ENCODE data around the gene SERPINE2. TPM values are rescaled to one million over a fixed set of nuclear protein-coding genes. Genes with fewer than 3 reads are reported as not detected.

SERPINE2 gene
- total RNA-seq, 1 donor = 242 TPM

- H3K4me3 ChIP-seq (ENCODE audit: low read depth, low read length) = peak overlapping the region; percentile 83
- TF ChIP-seq CTCF (IDR thresholded peaks at IDR 0.05; ENCODE audit: insufficient read depth, low read depth, low read length) = peak; percentile 3
- peak; percentile 49 for DNase-seq (ENCODE audit: low read depth)
Observed at GRCh38 chr2:224038049-224038829, 847 bp downstream of the SERPINE2 start.

GRCh38 chr2:224036731-224037361 is 2.2 kb downstream of the SERPINE2 start:
- no peak for TF ChIP-seq CTCF (IDR thresholded peaks at IDR 0.05; ENCODE audit: insufficient read depth, low read depth, low read length)
- peak; percentile 20 for DNase-seq (ENCODE audit: low read depth)
- H3K4me3 ChIP-seq (ENCODE audit: low read depth, low read length) = peak overlapping the region; percentile 83

- TF ChIP-seq CTCF (IDR thresholded peaks at IDR 0.05; ENCODE audit: insufficient read depth, low read depth, low read length) = no peak
- no peak overlapping the region for H3K4me3 ChIP-seq (ENCODE audit: low read depth, low read length)
- DNase-seq (ENCODE audit: low read depth) = no peak
Observed at GRCh38 chr2:224034017-224034416, 5.1 kb downstream of the SERPINE2 start.

GRCh38 chr2:224033601-224034000 is 5.5 kb downstream of the SERPINE2 start:
- H3K4me3 ChIP-seq (ENCODE audit: low read depth, low read length) = no peak overlapping the region

GRCh38 chr2:224032283-224032682 is 6.8 kb downstream of the SERPINE2 start:
- TF ChIP-seq CTCF (IDR thresholded peaks at IDR 0.05; ENCODE audit: insufficient read depth, low read depth, low read length) = no peak

More at GRCh38 chr2:224033601-224034000, 5.5 kb downstream of the SERPINE2 start:
- TF ChIP-seq CTCF (IDR thresholded peaks at IDR 0.05; ENCODE audit: insufficient read depth, low read depth, low read length) = no peak
- DNase-seq (ENCODE audit: low read depth) = no peak

GRCh38 chr2:224031358-224031970 is 7.6 kb downstream of the SERPINE2 start:
- TF ChIP-seq CTCF (IDR thresholded peaks at IDR 0.05; ENCODE audit: insufficient read depth, low read depth, low read length) = no peak
- no peak overlapping the region for H3K4me3 ChIP-seq (ENCODE audit: low read depth, low read length)
- DNase-seq (ENCODE audit: low read depth) = no peak

More at GRCh38 chr2:224032283-224032682, 6.8 kb downstream of the SERPINE2 start:
- DNase-seq (ENCODE audit: low read depth) = no peak
- H3K4me3 ChIP-seq (ENCODE audit: low read depth, low read length) = no peak overlapping the region

All from fibroblast of villous mesenchyme (primary cell).